Transverse colon (tissue), 4 donors: ENCODE measurements around the gene COLQ. TPM values are rescaled to one million over a fixed set of nuclear protein-coding genes. Genes with fewer than 3 reads are reported as not detected.

Source experiments
- DNase-seq: peaks from one replicate; pipeline ENCODE4 v3.0.0-alpha.2; 2019
- H3K27ac ChIP-seq, 4 donors: fragments of 200-600 bp; sonication (generic); 2 replicates each; pipeline ENCODE4 v1.5.1; 2016 to 2018; ENCODE audit warnings: inconsistent platforms in 4 of 4
- H3K27me3 ChIP-seq: fragments of 200-600 bp; sonication (generic); 2 replicates; pipeline ENCODE4 v1.5.1; 2017; ENCODE audit warnings: inconsistent platforms
- H3K36me3 ChIP-seq, 4 donors: fragments of 200-600 bp; sonication (generic); 2 replicates each; pipeline ENCODE4 v1.5.1; 2017 to 2019; ENCODE audit warnings: inconsistent platforms in 4 of 4
- H3K4me1 ChIP-seq, 4 donors: fragments of 200-600 bp; sonication (generic); 2 replicates each; pipeline ENCODE4 v1.5.1; 2017 to 2020; ENCODE audit warnings: inconsistent platforms in 4 of 4
- H3K4me3 ChIP-seq, 4 donors: fragments of 200-600 bp; sonication (generic); 1 replicate in 1 of 4; 2 replicates in 3 of 4; pipeline versions ENCODE4 v1.5.1 to v1.6.1; 2017 to 2019; ENCODE audit warnings: inconsistent platforms in 4 of 4
- H3K9me3 ChIP-seq, 2 donors: fragments of 200-600 bp; sonication (generic); 2 replicates each; pipeline ENCODE4 v1.5.1; 2017 to 2019; ENCODE audit warnings: inconsistent platforms in 2 of 2
- EP300 ChIP-seq: sonication (generic); formaldehyde crosslinking; IDR thresholded peaks from one replicate; pipeline ENCODE4 v1.6.1; 2017; ENCODE audit warnings: antibody characterized with exemption, low read depth
- POLR2A ChIP-seq: fragments of 450-650 bp; IDR thresholded peaks from one replicate; pipeline ENCODE4 v1.6.1; 2016; ENCODE audit warnings: antibody characterized with exemption, mild to moderate bottlenecking, moderate library complexity
- POLR2AphosphoS5 ChIP-seq, 3 donors: sonication (generic); formaldehyde crosslinking; IDR thresholded peaks; one replicate each; pipeline ENCODE4 v1.6.1; 2016; ENCODE audit warnings: antibody characterized with exemption in 3 of 3
- WGBS, 2 donors: methylation state at CpG; one replicate each; pipeline ENCODE4 v1.1.5; 2018; ENCODE audit warnings: low coverage in 1 of 2; 5-methylcytosine and 5-hydroxymethylcytosine counted together
- in situ Hi-C, 4 donors: fragments of 200-750 bp; cut with MboI; loops; one replicate each; pipeline versions ENCODE4 v1.15.0 to v1.15.1; 2017; ENCODE audit warnings: low sequenced_read_pairs in 3 of 4, low pct_ligation_motif_present in 1 of 4, low pct_unique_long_range_greater_than_20kb in 1 of 4
- intact Hi-C: fragments of 100-400 bp; cut with DNase I; formaldehyde crosslinking; loops from one replicate; pipeline ENCODE4 v1.15.1; 2023; ENCODE audit warnings: low total_unique reads
- total RNA-seq, 4 donors: library from RNA; depleted of rRNA; stranded (reverse); fragments of >200 nt; gene quantifications; one replicate each; pipeline ENCODE4 v1.1.0, GENCODE V29; 2016
- TF ChIP-seq, protein P1 (sequence below), 5 experiments: fragments of 200-600 bp in 3 of 5; fragments of 450-650 bp in 2 of 5; sonication (generic) in 3 of 5; IDR thresholded peaks; 1 replicate in 2 of 5; 2 replicates in 3 of 5; pipeline ENCODE4 v1.5.1; 2016 to 2017; ENCODE audit warnings: antibody characterized with exemption in 5 of 5, inconsistent platforms in 3 of 5, mild to moderate bottlenecking in 2 of 5, moderate library complexity in 1 of 5

The COLQ gene
- total RNA-seq, 4 donors from 2014 or later, result 0.68 to 1.7 TPM; not detected in 2

- Histone ChIP-seq H3K9me3 (no peaks in the 10 kb centered on the region), H3K4me1 (no peaks in the 10 kb centered on the region), H3K27ac (no peak overlapping the region), H3K4me3 (no peak overlapping the region), H3K36me3 (no peaks in the 10 kb centered on the region), H3K27me3 (no peaks in the 10 kb centered on the region)
- intact Hi-C loops (no loop called here), in situ Hi-C loops (no loop called here)
- DNase-seq, result no peak
- WGBS, 2 donors, result 94% methylated on average over 4 of the region's 4 CpGs; no CpG with 5 or more reads in 1 of the 2 donors
- no peak for TF ChIP-seq EP300
- no peak for TF ChIP-seq POLR2A
- TF ChIP-seq, protein P1, sequence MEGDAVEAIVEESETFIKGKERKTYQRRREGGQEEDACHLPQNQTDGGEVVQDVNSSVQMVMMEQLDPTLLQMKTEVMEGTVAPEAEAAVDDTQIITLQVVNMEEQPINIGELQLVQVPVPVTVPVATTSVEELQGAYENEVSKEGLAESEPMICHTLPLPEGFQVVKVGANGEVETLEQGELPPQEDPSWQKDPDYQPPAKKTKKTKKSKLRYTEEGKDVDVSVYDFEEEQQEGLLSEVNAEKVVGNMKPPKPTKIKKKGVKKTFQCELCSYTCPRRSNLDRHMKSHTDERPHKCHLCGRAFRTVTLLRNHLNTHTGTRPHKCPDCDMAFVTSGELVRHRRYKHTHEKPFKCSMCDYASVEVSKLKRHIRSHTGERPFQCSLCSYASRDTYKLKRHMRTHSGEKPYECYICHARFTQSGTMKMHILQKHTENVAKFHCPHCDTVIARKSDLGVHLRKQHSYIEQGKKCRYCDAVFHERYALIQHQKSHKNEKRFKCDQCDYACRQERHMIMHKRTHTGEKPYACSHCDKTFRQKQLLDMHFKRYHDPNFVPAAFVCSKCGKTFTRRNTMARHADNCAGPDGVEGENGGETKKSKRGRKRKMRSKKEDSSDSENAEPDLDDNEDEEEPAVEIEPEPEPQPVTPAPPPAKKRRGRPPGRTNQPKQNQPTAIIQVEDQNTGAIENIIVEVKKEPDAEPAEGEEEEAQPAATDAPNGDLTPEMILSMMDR (IDR thresholded peaks at IDR 0.05), result no peak
- TF ChIP-seq POLR2AphosphoS5 (IDR thresholded peaks at IDR 0.05), result no peak
Observed at GRCh38 chr3:15528854-15529537, 7.5 kb upstream of the COLQ start.

DNA sequence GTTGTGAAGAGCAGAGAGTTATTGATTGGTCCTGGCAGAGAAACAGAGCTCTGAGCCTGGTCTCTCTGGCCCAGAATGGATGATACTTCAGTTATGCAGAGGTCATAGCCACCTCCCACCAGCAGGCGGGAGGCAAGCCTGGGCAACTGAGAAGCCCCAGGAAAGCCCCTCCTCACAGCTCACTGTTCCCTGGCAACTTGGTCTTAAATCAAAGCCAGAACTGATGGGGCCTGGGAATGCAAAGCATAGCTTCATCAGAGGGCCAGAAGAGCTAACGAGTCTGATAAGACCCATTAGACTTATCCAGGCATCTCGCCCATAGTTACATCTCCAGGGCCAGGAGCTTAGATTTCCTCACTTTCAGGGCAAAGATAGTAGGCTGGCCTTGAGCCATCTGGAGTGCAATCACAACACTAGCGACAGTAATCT lies 5.5 kb upstream of the COLQ start:
- no peak for DNase-seq
- Histone ChIP-seq H3K27me3 (no peaks in the 10 kb centered on the region), H3K36me3 (no peaks in the 10 kb centered on the region), H3K4me3 (no peak overlapping the region), H3K9me3 (no peaks in the 10 kb centered on the region), H3K4me1 (no peaks in the 10 kb centered on the region), H3K27ac (no peak overlapping the region)
- 82% methylated on average over 4 of the region's 4 CpGs; no CpG with 5 or more reads in 1 of the 2 donors for WGBS, 2 donors
- intact Hi-C loops, result no loop called here
- in situ Hi-C loops, result no loop called here
- no peak for TF ChIP-seq POLR2AphosphoS5 (IDR thresholded peaks at IDR 0.05)
- TF ChIP-seq POLR2A, result no peak
- no peak for TF ChIP-seq EP300
- TF ChIP-seq, protein P1 (IDR thresholded peaks at IDR 0.05), result no peak

GRCh38 chr3:15525790-15526189 lies 4.3 kb upstream of the COLQ start:
- 80% methylated on average over 1 of the region's 1 CpG; no CpG with 5 or more reads in 1 of the 2 donors for WGBS, 2 donors
- Histone ChIP-seq H3K36me3 (no peaks in the 10 kb centered on the region), H3K4me3 (no peak overlapping the region), H3K27me3 (no peaks in the 10 kb centered on the region), H3K4me1 (peaks cover 0 to 6% (median 0%) of the 10 kb centered on the region in 4 donors), H3K9me3 (no peaks in the 10 kb centered on the region), H3K27ac (no peak overlapping the region)
- no peak for TF ChIP-seq EP300
- TF ChIP-seq POLR2A, result no peak
- no peak for TF ChIP-seq POLR2AphosphoS5 (IDR thresholded peaks at IDR 0.05)
- TF ChIP-seq, protein P1 (IDR thresholded peaks at IDR 0.05), result no peak
- DNase-seq, result no peak
- in situ Hi-C loops, result no loop called here
- intact Hi-C loops, result no loop called here

DNA sequence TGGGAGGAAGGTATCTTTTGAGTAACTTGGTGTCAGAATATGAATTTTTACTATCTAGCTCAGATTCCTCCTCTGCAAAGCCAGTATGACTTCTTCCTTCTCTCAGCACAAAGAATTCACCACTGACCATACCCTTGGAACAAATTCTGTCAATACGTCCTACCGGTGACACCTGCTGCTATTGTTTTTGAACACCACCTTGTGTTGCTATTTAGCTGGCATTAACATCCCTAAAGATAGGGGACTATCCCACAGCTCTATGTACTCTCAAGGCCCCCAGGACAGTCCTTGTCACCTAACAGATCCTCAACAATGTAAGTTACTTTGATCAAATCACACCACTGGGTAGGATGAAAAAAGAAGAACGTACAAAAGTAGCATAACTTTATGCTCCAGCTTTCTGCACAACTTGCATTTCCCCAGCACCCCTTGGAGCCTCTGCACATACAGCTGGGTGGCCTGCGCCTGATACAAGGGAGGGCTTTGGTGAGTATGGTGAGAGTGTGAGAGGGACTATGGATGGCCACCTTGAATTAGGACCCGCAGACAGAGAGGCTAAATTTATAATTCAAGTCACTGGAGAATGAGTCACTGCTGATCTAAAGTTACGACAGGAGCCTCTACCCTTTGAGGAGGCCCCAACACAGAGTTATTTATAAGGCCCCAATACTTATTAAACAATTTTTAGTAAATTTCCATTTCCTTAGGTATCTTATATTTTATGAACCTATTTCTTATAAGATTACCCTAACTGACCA lies 2.3 kb upstream of the COLQ start:
- in situ Hi-C loops (no loop called here), intact Hi-C loops (no loop called here)
- Histone ChIP-seq H3K27ac (no peak overlapping the region), H3K4me1 (peaks cover 0 to 6% (median 0%) of the 10 kb centered on the region in 4 donors), H3K9me3 (no peaks in the 10 kb centered on the region), H3K27me3 (no peaks in the 10 kb centered on the region), H3K4me3 (no peak overlapping the region), H3K36me3 (no peaks in the 10 kb centered on the region)
- TF ChIP-seq POLR2A, result no peak
- no peak for TF ChIP-seq POLR2AphosphoS5 (IDR thresholded peaks at IDR 0.05)
- TF ChIP-seq, protein P1 (IDR thresholded peaks at IDR 0.05), result no peak
- no peak for TF ChIP-seq EP300
- DNase-seq, result no peak
- WGBS, 2 donors, result 82 to 85% methylated on average over 6 of the region's 6 CpGs
